Gastrocnemius medialis (tissue), 4 donors: ENCODE results near the gene TENT4B. TPM values are rescaled to one million over a fixed set of nuclear protein-coding genes. Genes with fewer than 3 reads are reported as not detected.
"Not testable (repeated sequence)": the region's sequence is repeated elsewhere in the genome, so short reads cannot be mapped to it uniquely, and the experiment has no call there.

ENCODE experiments used
- ATAC-seq, 2 donors: fragments of 150-250 bp; one replicate each; pipeline ENCODE4 v1.9.1; 2016
- DNase-seq, 2 donors: peaks; one replicate each; pipeline ENCODE4 v3.0.0-alpha.2; 2019
- H3K27ac ChIP-seq, 4 donors: fragments of 200-600 bp; sonication (generic); 1 replicate in 1 of 4; 2 replicates in 3 of 4; pipeline ENCODE4 v1.5.1; 2016 to 2018; ENCODE audit warnings: mild to moderate bottlenecking in 2 of 4, moderate library complexity in 1 of 4
- H3K27me3 ChIP-seq, 3 donors: fragments of 200-600 bp; sonication (generic) in 2 of 3; 1 replicate in 1 of 3; 2 replicates in 2 of 3; pipeline versions ENCODE4 v1.5.1 to v1.6.0; 2016 to 2019; ENCODE audit warnings: mild to moderate bottlenecking in 1 of 3, moderate library complexity in 1 of 3
- H3K36me3 ChIP-seq, 2 donors: fragments of 200-600 bp; sonication (generic) in 1 of 2; one replicate each; pipeline ENCODE4 v1.5.1; 2017 to 2018
- H3K4me1 ChIP-seq, 2 donors: fragments of 200-600 bp; sonication (generic) in 1 of 2; one replicate each; pipeline ENCODE4 v1.5.1; 2016 to 2017; ENCODE audit warnings: mild to moderate bottlenecking in 2 of 2
- H3K4me3 ChIP-seq, 4 donors: fragments of 200-600 bp; sonication (generic) in 3 of 4; 1 replicate in 1 of 4; 2 replicates in 3 of 4; pipeline ENCODE4 v1.5.1; 2016 to 2019; ENCODE audit warnings: mild to moderate bottlenecking in 2 of 4
- H3K9me3 ChIP-seq, 3 donors: fragments of 200-600 bp; sonication (generic) in 2 of 3; 1 replicate in 1 of 3; 2 replicates in 2 of 3; pipeline ENCODE4 v1.5.1; 2016 to 2019
- CTCF ChIP-seq, 5 experiments: fragments of 450-650 bp in 3 of 5; fragments of 200-600 bp in 2 of 5; sonication (generic) in 2 of 5; IDR thresholded peaks in 4 of 5; conservative IDR thresholded peaks in 1 of 5; 1 replicate in 4 of 5; 2 replicates in 1 of 5; pipeline ENCODE4 v1.5.1; 2016 to 2019; ENCODE audit warnings: antibody characterized with exemption in 5 of 5, mild to moderate bottlenecking in 3 of 5, moderate library complexity in 3 of 5
- POLR2A ChIP-seq, 2 donors: fragments of 450-650 bp; IDR thresholded peaks; one replicate each; pipeline ENCODE4 v1.6.1; 2017; ENCODE audit warnings: antibody characterized with exemption in 2 of 2, mild to moderate bottlenecking in 2 of 2, moderate library complexity in 2 of 2
- in situ Hi-C, 4 donors: fragments of 200-750 bp; cut with MboI; loops; one replicate each; pipeline versions ENCODE4 v1.15.0 to v1.8.0; 2017; ENCODE audit warnings: low sequenced_read_pairs in 4 of 4
- intact Hi-C: fragments of 100-400 bp; cut with DNase I; formaldehyde crosslinking; loops from one replicate; pipeline ENCODE4 v1.15.1; 2023; ENCODE audit warnings: low total_unique reads
- total RNA-seq, 4 donors: library from RNA; depleted of rRNA; stranded (reverse); fragments of >200 nt; gene quantifications; one replicate each; pipeline versions ENCODE4 v1.1.0 to v1.2.3, GENCODE V29; 2016

Gene TENT4B
- total RNA-seq, 4 donors from 2014 or later, result 5.7 to 12.2 (median 7.0) TPM

GRCh38 chr16:50121278-50121677, 31.8 kb upstream of the TENT4B start:
- Histone ChIP-seq H3K36me3 (no peaks in the 10 kb centered on the region), H3K9me3 (no peaks in the 10 kb centered on the region), H3K27me3 (no peaks in the 10 kb centered on the region), H3K4me3 (no peak overlapping the region), H3K27ac (no peak overlapping the region), H3K4me1 (no peaks in the 10 kb centered on the region)
- no peak for TF ChIP-seq CTCF (IDR thresholded peaks at IDR 0.05 in 4 of 5, conservative IDR thresholded peaks at IDR 0.05 in 1 of 5)
- no peak for TF ChIP-seq POLR2A (IDR thresholded peaks at IDR 0.05)
- no peak for ATAC-seq
- DNase-seq, result no peak
- in situ Hi-C loops (no loop called here), intact Hi-C loops (no loop called here)

DNA sequence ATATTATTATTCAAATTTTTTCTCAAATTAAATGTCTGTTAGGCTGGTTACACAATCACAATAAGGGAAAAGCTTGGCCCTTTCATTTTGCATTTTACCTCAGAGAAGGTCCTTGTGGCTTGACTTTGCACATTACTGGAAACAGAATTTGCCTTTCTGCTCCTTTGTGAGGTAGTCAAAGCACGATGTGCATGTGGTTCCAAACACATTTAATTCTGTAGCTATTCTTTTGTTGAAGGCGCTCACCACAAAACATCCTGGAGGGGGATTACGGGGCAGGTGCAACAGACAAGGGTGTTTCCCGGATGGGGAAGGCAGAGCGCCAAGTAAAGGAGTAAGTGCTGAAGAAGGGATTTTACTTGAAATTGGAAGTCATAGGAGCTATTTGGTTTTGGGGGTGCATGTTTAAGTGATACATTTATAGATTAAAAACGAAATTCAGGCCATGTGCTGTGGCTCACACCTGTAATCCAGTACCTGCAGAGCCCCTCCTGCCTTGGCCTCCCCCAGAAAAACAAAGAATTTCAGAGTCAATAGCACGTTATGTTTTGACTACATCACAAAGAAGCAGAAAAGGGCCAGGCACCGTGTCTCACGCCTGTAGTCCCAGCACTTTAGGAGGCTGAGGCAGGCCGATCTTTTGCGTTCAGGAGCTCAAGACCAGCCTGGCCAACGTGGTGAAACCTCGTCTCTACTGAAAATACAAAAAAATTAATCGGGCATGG, 31.2 kb upstream of the TENT4B start:
- intact Hi-C loops, result no loop called here
- no peak for DNase-seq
- H3K36me3 ChIP-seq, result no peaks in the 10 kb centered on the region
- in situ Hi-C loops, result no loop called here
- no peaks in the 10 kb centered on the region for H3K4me1 ChIP-seq
- H3K4me3 ChIP-seq, result no peak overlapping the region
- no peak overlapping the region for H3K27ac ChIP-seq
- ATAC-seq, result no peak
- TF ChIP-seq POLR2A (IDR thresholded peaks at IDR 0.05) (no peak), CTCF (IDR thresholded peaks at IDR 0.05 in 4 of 5, conservative IDR thresholded peaks at IDR 0.05 in 1 of 5) (no peak)
- H3K9me3 ChIP-seq, result no peaks in the 10 kb centered on the region
- no peaks in the 10 kb centered on the region for H3K27me3 ChIP-seq

GRCh38 chr16:50123417-50123816, 29.7 kb upstream of the TENT4B start:
- Histone ChIP-seq H3K27me3 (no peaks in the 10 kb centered on the region), H3K4me1 (no peaks in the 10 kb centered on the region), H3K4me3 (no peak overlapping the region), H3K36me3 (no peaks in the 10 kb centered on the region), H3K9me3 (no peaks in the 10 kb centered on the region), H3K27ac (no peak overlapping the region)
- ATAC-seq, result no peak
- in situ Hi-C loops (no loop called here), intact Hi-C loops (no loop called here)
- no peak for TF ChIP-seq POLR2A (IDR thresholded peaks at IDR 0.05)
- TF ChIP-seq CTCF (IDR thresholded peaks at IDR 0.05 in 4 of 5, conservative IDR thresholded peaks at IDR 0.05 in 1 of 5), result no peak
- no peak for DNase-seq

DNA sequence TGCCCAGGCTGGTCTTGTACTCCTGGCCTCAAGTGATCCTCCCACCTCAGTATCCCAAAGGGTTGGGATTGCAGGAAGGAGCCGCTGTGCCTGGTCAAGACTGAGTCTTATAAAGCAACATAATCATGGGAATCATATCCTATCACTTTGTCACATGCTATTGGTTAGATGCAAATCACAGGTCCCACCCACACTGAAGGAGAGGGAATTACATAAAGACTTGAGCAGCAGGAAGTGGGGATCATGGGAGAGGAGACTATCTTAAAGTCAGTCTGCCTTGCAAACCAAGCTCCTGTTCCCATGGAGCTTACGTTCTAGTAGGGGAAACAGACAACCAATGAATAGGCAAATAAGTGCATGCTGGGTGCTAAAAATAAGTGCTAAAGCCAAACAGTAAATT, 28.3 kb upstream of the TENT4B start:
- Histone ChIP-seq H3K27me3 (no peaks in the 10 kb centered on the region), H3K4me1 (no peaks in the 10 kb centered on the region), H3K4me3 (no peak overlapping the region), H3K36me3 (no peaks in the 10 kb centered on the region), H3K27ac (no peak overlapping the region), H3K9me3 (no peaks in the 10 kb centered on the region)
- ATAC-seq (no peak), DNase-seq (no peak)
- intact Hi-C loops (no loop called here), in situ Hi-C loops (no loop called here)
- no peak for TF ChIP-seq POLR2A (IDR thresholded peaks at IDR 0.05)
- no peak for TF ChIP-seq CTCF (IDR thresholded peaks at IDR 0.05 in 4 of 5, conservative IDR thresholded peaks at IDR 0.05 in 1 of 5)

GRCh38 chr16:50126183-50126582, 26.9 kb upstream of the TENT4B start:
- in situ Hi-C loops (no loop called here), intact Hi-C loops (no loop called here)
- H3K9me3 ChIP-seq, result no peaks in the 10 kb centered on the region
- no peak overlapping the region for H3K4me3 ChIP-seq
- ATAC-seq, result no peak
- TF ChIP-seq CTCF (IDR thresholded peaks at IDR 0.05 in 4 of 5, conservative IDR thresholded peaks at IDR 0.05 in 1 of 5) (no peak), POLR2A (IDR thresholded peaks at IDR 0.05) (no peak)
- H3K36me3 ChIP-seq, result no peaks in the 10 kb centered on the region
- DNase-seq, result no peak
- no peak overlapping the region for H3K27ac ChIP-seq
- H3K4me1 ChIP-seq, result no peaks in the 10 kb centered on the region
- H3K27me3 ChIP-seq, result no peaks in the 10 kb centered on the region

DNA sequence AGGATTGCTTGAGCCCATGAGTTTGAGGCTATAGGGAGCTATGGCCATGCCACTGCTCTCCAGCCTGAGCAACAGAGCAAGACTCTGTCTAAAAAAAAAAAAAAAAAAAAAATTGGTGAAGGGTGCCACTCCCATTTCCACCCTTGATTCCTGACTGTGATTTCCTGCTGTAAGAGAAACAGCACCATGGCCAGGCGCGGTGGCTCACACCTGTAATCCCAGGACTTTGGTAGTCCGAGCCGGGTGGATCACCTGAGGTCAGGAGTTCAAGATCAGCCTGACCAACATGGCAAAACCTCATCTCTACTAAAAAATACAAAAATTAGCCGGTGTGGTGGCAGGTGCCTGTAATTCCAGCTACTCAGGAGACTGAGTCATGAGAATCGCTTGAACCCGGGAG, 20.5 kb upstream of the TENT4B start:
- ATAC-seq, in situ Hi-C loops, H3K36me3 ChIP-seq, H3K9me3 ChIP-seq, H3K4me3 ChIP-seq, intact Hi-C loops, H3K27me3 ChIP-seq, DNase-seq, H3K27ac ChIP-seq, H3K4me1 ChIP-seq: not testable (repeated sequence)
